Measurements from ENCODE around the gene SSBP3. TPM values are rescaled to one million over a fixed set of nuclear protein-coding genes. Genes with fewer than 3 reads are reported as not detected.

The SSBP3 gene
- polyA plus RNA-seq, 1 of the 3 experiments (the other 2 are of a cell fraction) = 26.2 TPM

GRCh38 chr1:54417123-54417522 lies 10.9 kb upstream of the SSBP3 start:
- H3K9ac ChIP-seq = no peak overlapping the region
- no peak overlapping the region for H2AFZ ChIP-seq (ENCODE audit: low read depth)
- H3K27ac ChIP-seq (ENCODE audit: low read depth in 2 of 2, low read length in 1 of 2) = no peak overlapping the region
- H4K20me1 ChIP-seq (ENCODE audit: insufficient read depth) = no peaks in the 10 kb centered on the region
- H3K4me3 ChIP-seq (ENCODE audit: low read depth in 2 of 2, low read length in 1 of 2) = no peak overlapping the region
- 33% methylated on average over 5 of the region's 5 CpGs for WGBS (ENCODE audit: low lambda C conversion rate)
- POLR2A ChIA-PET = no interaction called here
- H3K27me3 ChIP-seq (ENCODE audit: insufficient read depth) = no peaks in the 10 kb centered on the region
- no peak overlapping the region for H3K4me2 ChIP-seq
- H3K4me1 ChIP-seq (ENCODE audit: control insufficient read depth in 1 of 2, insufficient read depth in 2 of 2, low read depth in 1 of 2, low read length in 1 of 2) = no peaks in the 10 kb centered on the region; a peak in 1 of 4 replicates
- H3K9me3 ChIP-seq = no peaks in the 10 kb centered on the region
- TF ChIP-seq GABPA (IDR thresholded peaks at IDR 0.05; ENCODE audit: low read depth) (no peak), RCOR1 (IDR thresholded peaks at IDR 0.05; ENCODE audit: low read length) (no peak), NFIC (IDR thresholded peaks at IDR 0.05; ENCODE audit: borderline replicate concordance) (no peak), TAF1 (IDR thresholded peaks at IDR 0.05; ENCODE audit: borderline replicate concordance, low read depth, low read length) (no peak), GATA2 (CRISPR knock-in tag; IDR thresholded peaks at IDR 0.05) (no peak), FOXM1 (IDR thresholded peaks at IDR 0.05; ENCODE audit: low read depth) (no peak), MXI1 (IDR thresholded peaks at IDR 0.05; ENCODE audit: low read depth, low read length) (no peak), MEF2A (IDR thresholded peaks at IDR 0.05; ENCODE audit: borderline replicate concordance, low read depth) (no peak), POLR2AphosphoS5 (IDR thresholded peaks at IDR 0.05; ENCODE audit: low read depth, low read length) (no peak), FOSL2 (IDR thresholded peaks at IDR 0.05; ENCODE audit: borderline replicate concordance, low read depth) (no peak), CHD2 (IDR thresholded peaks at IDR 0.05; ENCODE audit: low read length, partially characterized antibody) (no peak), REST (IDR thresholded peaks at IDR 0.05; ENCODE audit: low read depth, low read length) (no peak), ELF1 (IDR thresholded peaks at IDR 0.05) (no peak), JUND (IDR thresholded peaks at IDR 0.05) (no peak)
- TF ChIP-seq, protein P1, sequence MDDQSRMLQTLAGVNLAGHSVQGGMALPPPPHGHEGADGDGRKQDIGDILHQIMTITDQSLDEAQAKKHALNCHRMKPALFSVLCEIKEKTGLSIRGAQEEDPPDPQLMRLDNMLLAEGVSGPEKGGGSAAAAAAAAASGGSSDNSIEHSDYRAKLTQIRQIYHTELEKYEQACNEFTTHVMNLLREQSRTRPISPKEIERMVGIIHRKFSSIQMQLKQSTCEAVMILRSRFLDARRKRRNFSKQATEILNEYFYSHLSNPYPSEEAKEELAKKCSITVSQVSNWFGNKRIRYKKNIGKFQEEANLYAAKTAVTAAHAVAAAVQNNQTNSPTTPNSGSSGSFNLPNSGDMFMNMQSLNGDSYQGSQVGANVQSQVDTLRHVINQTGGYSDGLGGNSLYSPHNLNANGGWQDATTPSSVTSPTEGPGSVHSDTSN (IDR thresholded peaks at IDR 0.05) = no peak
- TF ChIP-seq, protein P2, sequence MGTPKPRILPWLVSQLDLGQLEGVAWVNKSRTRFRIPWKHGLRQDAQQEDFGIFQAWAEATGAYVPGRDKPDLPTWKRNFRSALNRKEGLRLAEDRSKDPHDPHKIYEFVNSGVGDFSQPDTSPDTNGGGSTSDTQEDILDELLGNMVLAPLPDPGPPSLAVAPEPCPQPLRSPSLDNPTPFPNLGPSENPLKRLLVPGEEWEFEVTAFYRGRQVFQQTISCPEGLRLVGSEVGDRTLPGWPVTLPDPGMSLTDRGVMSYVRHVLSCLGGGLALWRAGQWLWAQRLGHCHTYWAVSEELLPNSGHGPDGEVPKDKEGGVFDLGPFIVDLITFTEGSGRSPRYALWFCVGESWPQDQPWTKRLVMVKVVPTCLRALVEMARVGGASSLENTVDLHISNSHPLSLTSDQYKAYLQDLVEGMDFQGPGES (IDR thresholded peaks at IDR 0.05; ENCODE audit: low read depth, low read length) = no peak
- no peaks in the 10 kb centered on the region for H3K9me2 ChIP-seq
- no peaks in the 10 kb centered on the region for H3K36me3 ChIP-seq (replicated peaks in 1 of 2; ENCODE audit: control insufficient read depth in 1 of 2, insufficient read depth in 2 of 2, low read length in 1 of 2)
- no peaks in the 10 kb centered on the region for H3F3A ChIP-seq (replicated peaks; ENCODE audit: insufficient read depth)
- no peaks in the 10 kb centered on the region for H3K79me2 ChIP-seq (ENCODE audit: insufficient read depth)
- CTCF ChIA-PET = no interaction called here
- no peak for DNase-seq
